ENCODE results near the gene SDE2. TPM values are rescaled to one million over a fixed set of nuclear protein-coding genes. Genes with fewer than 3 reads are reported as not detected.
"Not testable (repeated sequence)": the region's sequence is repeated elsewhere in the genome, so short reads cannot be mapped to it uniquely, and the experiment has no call there.

Gene SDE2
- total RNA-seq, 4 donors from 2014 or later: 26.2 to 32.7 (median 30.9) TPM

- intact Hi-C loops (cut with DNase I; ENCODE audit: low total_unique reads): no loop called here
- WGBS, 2 donors: 94 to 96% methylated on average over 1 of the region's 1 CpG
- no peak overlapping the region for H3K4me3 ChIP-seq (ENCODE audit: low read depth, poor library complexity, severe bottlenecking)
- DNase-seq (ENCODE audit: low spot score in 2 of 2): no peak
- TF ChIP-seq, protein P1, sequence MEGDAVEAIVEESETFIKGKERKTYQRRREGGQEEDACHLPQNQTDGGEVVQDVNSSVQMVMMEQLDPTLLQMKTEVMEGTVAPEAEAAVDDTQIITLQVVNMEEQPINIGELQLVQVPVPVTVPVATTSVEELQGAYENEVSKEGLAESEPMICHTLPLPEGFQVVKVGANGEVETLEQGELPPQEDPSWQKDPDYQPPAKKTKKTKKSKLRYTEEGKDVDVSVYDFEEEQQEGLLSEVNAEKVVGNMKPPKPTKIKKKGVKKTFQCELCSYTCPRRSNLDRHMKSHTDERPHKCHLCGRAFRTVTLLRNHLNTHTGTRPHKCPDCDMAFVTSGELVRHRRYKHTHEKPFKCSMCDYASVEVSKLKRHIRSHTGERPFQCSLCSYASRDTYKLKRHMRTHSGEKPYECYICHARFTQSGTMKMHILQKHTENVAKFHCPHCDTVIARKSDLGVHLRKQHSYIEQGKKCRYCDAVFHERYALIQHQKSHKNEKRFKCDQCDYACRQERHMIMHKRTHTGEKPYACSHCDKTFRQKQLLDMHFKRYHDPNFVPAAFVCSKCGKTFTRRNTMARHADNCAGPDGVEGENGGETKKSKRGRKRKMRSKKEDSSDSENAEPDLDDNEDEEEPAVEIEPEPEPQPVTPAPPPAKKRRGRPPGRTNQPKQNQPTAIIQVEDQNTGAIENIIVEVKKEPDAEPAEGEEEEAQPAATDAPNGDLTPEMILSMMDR (IDR thresholded peaks at IDR 0.05): no peak
- TF ChIP-seq POLR2A (IDR thresholded peaks at IDR 0.05): no peak
These were observed 19.7 kb downstream of the SDE2 start for GRCh38 chr1:225979421-225979820.

DNA sequence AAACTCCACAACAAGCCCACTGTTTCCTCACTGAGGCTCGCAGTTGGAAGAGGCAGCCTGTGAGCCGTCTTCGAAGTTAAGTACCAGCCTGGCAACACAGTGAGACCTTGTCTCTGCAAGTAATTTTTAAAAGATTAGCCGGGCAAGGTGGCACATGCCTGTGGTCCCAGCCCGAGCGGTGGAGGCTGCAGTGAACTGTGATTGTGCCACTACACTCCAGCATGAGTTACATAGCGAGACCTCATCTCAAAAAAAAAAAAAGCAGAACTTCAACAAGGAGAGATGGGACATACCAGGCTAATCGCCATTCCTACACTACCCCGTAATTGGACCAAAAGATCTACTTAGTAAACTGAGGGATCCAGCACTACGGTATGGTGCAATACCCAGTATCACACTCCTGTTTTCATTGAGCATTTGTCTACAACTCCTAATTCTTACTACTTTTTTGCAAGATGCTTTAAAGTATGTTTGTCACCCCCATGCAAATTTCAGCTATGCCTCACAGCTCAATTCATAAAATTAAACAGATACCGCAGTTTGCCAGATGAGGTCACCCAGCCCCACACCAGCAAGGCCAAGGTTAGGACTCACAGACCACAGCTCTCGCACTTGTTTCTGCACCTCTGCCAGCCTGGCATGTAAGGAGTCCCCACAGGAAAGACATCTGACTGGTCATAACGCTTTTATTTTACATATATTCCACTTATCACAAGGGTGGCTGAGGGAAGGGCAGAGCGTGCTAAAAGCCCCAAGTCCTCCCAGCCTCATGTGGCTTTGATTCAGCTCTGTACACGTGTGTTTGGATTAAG, 21.0 kb downstream of the SDE2 start:
- WGBS, 2 donors: 49 to 67% methylated on average over 15 of the region's 15 CpGs
- no peak for DNase-seq (ENCODE audit: low spot score in 2 of 2)
- H3K4me3 ChIP-seq (ENCODE audit: low read depth, poor library complexity, severe bottlenecking): no peak overlapping the region
- no peak for TF ChIP-seq POLR2A (IDR thresholded peaks at IDR 0.05)
- TF ChIP-seq, protein P1 (IDR thresholded peaks at IDR 0.05): no peak
- intact Hi-C loops (cut with DNase I; ENCODE audit: low total_unique reads): loop anchor here (2.0 kb wide), 1 partner anchor 503 kb away; no protein-coding TSS in a partner anchor

- intact Hi-C loops (cut with DNase I; ENCODE audit: low total_unique reads); H3K4me3 ChIP-seq (ENCODE audit: low read depth, poor library complexity, severe bottlenecking): not testable (repeated sequence)
- 92 to 95% methylated on average over 12 of the region's 12 CpGs for WGBS, 2 donors
These were observed 24.0 kb downstream of the SDE2 start for GRCh38 chr1:225975146-225975545.

GRCh38 chr1:225974454-225974853, 24.7 kb downstream of the SDE2 start:
- WGBS, 2 donors: 83 to 95% methylated on average over 10 of the region's 10 CpGs
- TF ChIP-seq, protein P1 (IDR thresholded peaks at IDR 0.05): no peak
- TF ChIP-seq POLR2A (IDR thresholded peaks at IDR 0.05): no peak
- H3K4me3 ChIP-seq (ENCODE audit: low read depth, poor library complexity, severe bottlenecking): no peak overlapping the region
- intact Hi-C loops (cut with DNase I; ENCODE audit: low total_unique reads): no loop called here
- no peak for DNase-seq (ENCODE audit: low spot score in 2 of 2)

More at GRCh38 chr1:225975146-225975545, 24.0 kb downstream of the SDE2 start:
- DNase-seq (ENCODE audit: low spot score in 2 of 2): not testable (repeated sequence)

DNA sequence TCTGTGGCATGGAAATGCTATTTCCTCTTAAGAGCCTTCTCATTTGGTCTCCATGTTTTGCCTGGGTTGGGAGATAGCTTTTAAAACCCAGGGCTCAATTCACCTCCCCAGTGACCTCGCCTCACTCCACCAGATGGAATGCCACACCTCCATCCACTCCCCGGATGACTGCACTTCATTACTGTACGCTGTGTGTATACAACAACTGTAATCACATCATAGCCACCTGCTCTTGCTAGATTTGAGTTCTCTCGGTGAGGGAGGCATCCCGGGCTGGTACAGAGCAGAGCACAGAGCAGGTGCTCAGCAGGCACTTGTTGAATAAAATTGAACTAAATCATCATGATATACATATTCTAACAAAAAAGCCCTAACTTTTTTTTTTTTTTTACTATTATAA, 26.0 kb downstream of the SDE2 start:
- no peak for DNase-seq (ENCODE audit: low spot score in 2 of 2)
- WGBS, 2 donors: 76 to 78% methylated on average over 5 of the region's 5 CpGs
- TF ChIP-seq POLR2A (IDR thresholded peaks at IDR 0.05): no peak
- TF ChIP-seq, protein P1 (IDR thresholded peaks at IDR 0.05): no peak
- intact Hi-C loops (cut with DNase I; ENCODE audit: low total_unique reads): no loop called here
- H3K4me3 ChIP-seq (ENCODE audit: low read depth, poor library complexity, severe bottlenecking): no peak overlapping the region

- TF ChIP-seq, protein P1 (IDR thresholded peaks at IDR 0.05): no peak
- no peak for TF ChIP-seq POLR2A (IDR thresholded peaks at IDR 0.05)
- no peak for DNase-seq (ENCODE audit: low spot score in 2 of 2)
- 87 to 95% methylated on average over 15 of the region's 15 CpGs for WGBS, 2 donors
- intact Hi-C loops (cut with DNase I; ENCODE audit: low total_unique reads): no loop called here
- no peak overlapping the region for H3K4me3 ChIP-seq (ENCODE audit: low read depth, poor library complexity, severe bottlenecking)
These were observed 26.6 kb downstream of the SDE2 start for GRCh38 chr1:225972344-225973152.

DNA sequence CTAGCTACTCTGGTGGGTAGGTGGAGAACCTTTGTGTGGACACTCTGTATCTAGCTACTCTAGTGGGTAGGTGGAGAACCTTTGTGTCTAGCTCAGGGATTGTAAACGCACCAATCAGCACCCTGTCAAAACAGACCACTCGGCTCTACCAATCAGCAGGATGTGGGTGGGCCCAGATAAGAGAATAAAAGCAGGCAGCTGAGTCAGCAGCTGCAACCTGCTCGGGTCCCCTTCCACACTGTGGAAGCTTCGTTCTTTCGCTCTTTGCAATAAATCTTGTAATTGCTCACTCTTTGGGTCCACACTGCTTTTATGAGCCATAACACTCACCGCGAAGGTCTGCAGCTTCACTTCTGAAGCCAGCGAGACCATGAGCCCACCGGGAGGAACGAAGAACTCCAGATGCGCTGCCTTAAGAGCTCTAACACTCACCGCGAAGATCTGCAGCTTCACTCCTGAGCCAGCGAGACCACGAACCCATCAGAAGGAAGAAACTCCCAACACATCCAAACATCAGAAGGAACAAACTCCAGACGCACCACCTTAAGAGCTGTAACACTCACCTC, 28.5 kb downstream of the SDE2 start:
- intact Hi-C loops (cut with DNase I; ENCODE audit: low total_unique reads); DNase-seq (ENCODE audit: low spot score in 2 of 2); H3K4me3 ChIP-seq (ENCODE audit: low read depth, poor library complexity, severe bottlenecking): not testable (repeated sequence)
- 87 to 92% methylated on average over 15 to 16 of the region's 16 CpGs for WGBS, 2 donors

DNA sequence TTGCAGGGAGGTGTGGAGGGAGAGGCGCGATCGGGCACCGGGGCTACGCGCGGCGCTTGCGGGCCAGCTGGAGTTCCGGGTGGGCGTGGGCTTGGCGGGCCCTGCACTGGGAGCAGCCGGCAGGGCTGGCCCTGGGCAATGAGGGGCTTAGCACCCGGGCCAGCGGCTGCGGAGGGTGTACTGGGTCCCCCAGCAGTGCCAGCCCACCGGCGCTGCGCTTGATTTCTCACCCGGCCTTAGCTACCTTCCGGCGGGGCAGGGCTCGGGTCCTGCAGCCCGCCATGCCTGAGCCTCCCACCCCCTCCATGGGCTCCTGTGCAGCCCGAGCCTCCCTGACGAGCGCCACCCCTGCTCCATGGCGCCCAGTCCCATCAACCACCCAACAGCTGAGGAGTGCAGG, 29.4 kb downstream of the SDE2 start:
- H3K4me3 ChIP-seq (ENCODE audit: low read depth, poor library complexity, severe bottlenecking); intact Hi-C loops (cut with DNase I; ENCODE audit: low total_unique reads): not testable (repeated sequence)
- WGBS, 2 donors: 98% methylated on average over 12 to 15 of the region's 28 CpGs
- peak in 1 of 2 donors; percentile 72 for DNase-seq (ENCODE audit: low spot score in 2 of 2)
